GM18867 (cell line): ENCODE measurements around the gene PCYOX1L.

Source experiments
- ATAC-seq: cut with Tn5 transposase; IDR thresholded peaks from one replicate; pipeline ENCODE4 v1.9.1; 2021; ENCODE audit warnings: mild to moderate bottlenecking, moderate library complexity; ENCODE audit not compliant: unreplicated experiment

The PCYOX1L gene, protein sequence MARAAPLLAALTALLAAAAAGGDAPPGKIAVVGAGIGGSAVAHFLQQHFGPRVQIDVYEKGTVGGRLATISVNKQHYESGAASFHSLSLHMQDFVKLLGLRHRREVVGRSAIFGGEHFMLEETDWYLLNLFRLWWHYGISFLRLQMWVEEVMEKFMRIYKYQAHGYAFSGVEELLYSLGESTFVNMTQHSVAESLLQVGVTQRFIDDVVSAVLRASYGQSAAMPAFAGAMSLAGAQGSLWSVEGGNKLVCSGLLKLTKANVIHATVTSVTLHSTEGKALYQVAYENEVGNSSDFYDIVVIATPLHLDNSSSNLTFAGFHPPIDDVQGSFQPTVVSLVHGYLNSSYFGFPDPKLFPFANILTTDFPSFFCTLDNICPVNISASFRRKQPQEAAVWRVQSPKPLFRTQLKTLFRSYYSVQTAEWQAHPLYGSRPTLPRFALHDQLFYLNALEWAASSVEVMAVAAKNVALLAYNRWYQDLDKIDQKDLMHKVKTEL

GRCh38 chr5:149357370-149358293, at the start of gene PCYOX1L:
TSS of gene PCYOX1L (plus strand) at chr5:149358046. CDS start at chr5:149358069, 23 bp downstream.
- ATAC-seq, result peak; percentile 99

DNA sequence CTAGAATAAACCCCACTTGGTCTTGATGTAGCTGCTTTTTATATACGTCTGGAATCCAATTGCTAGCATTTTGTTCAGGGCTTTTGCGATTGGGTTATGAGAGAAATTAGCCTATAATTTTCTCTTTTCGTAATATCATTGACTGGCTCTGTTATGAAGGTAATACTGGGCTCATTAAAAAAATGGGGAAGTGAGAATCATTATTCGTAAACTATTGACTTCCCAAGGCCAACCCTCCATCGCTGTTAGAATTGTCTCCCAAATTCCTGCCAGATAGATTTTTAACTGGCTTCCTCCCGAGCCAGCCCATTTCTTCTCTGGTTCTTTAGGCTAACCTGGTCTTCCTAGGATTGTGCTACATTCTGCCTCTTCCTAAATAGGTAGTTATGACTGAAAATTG, 48.5 kb upstream of the PCYOX1L start:
- ATAC-seq, result no peak

DNA sequence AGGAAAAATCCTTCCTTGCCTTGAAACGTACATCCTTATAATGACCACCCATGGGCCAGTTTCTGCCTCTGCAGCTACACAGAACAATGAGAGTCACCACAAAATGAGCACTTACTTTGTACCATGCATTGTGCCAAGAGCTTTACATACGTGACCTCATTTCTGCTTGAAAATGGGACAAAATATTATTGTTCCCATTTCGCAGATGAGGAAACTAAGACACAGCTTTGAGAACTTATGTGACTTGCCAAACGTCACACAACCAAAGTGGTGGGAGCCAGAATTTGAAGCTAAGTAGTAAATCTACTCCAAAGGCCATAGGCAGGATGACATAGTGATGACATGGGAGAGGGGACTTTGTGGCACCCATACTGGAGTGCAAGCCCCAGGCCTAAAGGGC, 47.4 kb upstream of the PCYOX1L start:
- no peak for ATAC-seq

- ATAC-seq, result no peak
Observed at GRCh38 chr5:149310947-149311658, 46.7 kb upstream of the PCYOX1L start.

- no peak for ATAC-seq
Observed at GRCh38 chr5:149313151-149313841, 44.5 kb upstream of the PCYOX1L start.

- no peak for ATAC-seq
Observed at GRCh38 chr5:149314571-149315111, 43.2 kb upstream of the PCYOX1L start.

GRCh38 chr5:149315753-149316152, 42.1 kb upstream of the PCYOX1L start:
- ATAC-seq, result no peak

DNA sequence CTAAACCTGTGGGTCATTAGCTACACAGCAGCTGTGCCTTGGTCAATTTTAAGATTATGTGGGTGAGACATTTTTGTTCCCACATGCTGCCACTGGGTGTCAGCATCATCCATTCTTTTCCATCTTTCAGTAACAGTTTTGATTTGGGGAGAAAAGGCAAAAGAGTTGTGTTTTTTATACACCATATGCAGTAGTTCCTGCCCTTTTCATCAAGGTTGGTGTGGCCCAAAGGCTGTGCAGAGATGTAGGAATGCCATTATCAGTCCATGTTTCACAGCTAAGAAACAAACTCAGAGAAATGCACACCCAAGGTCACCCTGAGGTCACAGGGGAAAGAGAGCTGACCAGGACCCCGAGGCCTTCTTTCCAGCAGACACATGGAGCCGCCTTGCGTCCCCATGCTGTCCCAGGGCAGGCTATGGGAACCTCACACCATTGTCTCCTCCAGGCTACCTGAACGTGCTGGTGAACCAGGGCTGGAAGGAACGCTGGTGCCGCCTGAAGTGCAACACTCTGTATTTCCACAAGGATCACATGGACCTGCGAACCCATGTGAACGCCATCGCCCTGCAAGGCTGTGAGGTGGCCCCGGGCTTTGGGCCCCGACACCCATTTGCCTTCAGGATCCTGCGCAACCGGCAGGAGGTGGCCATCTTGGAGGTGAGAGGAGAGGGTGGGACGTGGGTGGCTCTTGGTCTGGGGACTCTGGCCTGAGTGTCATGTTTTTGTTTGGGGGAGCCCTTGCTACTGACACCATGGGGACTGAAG, 40.4 kb upstream of the PCYOX1L start:
- ATAC-seq, result peak; percentile 73

DNA sequence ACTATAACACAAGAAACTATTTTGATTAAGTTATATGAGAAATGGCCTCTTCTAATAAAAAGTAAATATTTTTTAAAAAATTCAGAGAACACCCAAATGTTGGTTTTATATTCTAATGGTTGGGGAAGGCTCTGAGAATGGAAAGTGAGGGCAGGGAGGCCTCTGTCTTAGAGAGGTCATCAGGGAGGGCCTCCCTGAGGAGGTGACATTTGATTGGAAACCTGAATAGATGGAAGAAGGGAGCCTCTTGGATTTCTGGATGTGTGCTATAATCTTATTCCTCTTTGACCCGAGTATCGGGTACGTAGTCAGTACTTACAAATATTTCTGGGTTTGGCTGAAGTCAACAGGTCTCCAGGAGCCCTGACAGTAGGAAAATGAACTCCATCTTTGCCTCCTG, 38.7 kb upstream of the PCYOX1L start:
- no peak for ATAC-seq

GRCh38 chr5:149320791-149321330, 37.0 kb upstream of the PCYOX1L start:
- no peak for ATAC-seq

- no peak for ATAC-seq
Observed at GRCh38 chr5:149322518-149322917, 35.3 kb upstream of the PCYOX1L start.

- ATAC-seq, result no peak
Observed at GRCh38 chr5:149323210-149323609, 34.6 kb upstream of the PCYOX1L start.

DNA sequence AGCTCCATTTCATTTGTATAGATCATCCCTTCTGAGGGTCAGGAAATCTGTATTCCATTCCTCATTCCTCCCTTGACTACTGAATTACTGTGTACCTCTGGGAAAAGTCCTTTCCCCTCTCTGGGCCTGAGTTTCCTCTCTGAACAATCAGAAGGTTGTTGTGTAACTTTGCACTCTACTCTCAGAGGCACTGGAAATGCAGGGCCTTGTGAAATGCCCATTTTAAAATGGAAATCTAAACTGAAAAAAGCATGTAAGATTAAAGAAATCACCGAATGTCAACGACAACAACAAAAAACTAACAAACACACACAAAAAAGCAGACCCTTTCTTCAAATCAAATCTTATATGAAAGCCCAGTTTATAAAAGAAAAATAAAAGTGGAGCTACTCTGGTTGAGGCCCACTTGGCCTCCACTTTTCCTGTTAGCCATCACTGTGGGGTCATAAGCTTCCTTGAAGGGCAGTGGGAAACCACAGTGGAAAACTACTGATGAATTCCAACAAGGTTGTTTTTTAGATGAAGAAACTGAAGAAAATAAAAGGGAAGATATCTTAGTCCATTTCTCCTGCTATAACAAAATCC, 34.1 kb upstream of the PCYOX1L start:
- no peak for ATAC-seq

DNA sequence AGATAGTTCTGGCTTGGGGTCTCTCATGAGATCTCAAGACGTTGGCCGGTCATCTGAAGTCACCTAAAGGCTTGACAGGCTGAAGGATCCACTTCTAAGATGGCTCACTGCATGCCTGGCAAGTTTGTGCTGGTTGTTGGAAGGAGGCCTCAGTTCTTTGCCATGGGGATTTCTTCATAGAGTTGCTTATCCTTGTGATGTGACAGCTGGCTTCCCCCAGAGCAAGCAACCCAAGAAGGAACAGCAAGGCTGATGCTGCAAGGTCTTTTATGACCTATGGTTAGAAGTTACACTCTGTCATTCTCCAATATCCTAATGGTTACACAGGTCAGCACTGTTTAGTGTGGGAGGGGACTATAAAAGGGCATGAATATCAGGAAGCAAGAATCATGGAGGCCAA, 33.2 kb upstream of the PCYOX1L start:
- no peak for ATAC-seq

GRCh38 chr5:149325166-149325735, 32.6 kb upstream of the PCYOX1L start:
- no peak for ATAC-seq

DNA sequence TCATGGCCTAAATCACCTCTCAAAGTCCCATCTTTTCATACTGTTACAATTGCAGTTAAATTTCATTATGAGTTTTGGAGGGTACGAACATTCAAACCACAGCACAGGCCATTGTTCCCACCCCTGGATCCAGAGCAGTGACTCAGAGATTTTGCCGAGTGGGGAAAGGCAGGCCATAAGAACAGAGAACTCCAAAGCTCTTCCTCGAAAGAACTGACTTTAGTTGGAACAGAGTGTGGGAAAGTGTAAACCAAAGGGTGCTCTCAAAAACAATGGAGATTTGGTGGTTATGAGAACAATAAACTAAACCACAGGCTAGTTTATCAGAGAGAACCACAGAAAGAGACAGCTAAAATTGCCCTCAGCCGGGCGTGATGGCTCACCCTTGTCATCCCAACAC, 32.0 kb upstream of the PCYOX1L start:
- ATAC-seq, result no peak

DNA sequence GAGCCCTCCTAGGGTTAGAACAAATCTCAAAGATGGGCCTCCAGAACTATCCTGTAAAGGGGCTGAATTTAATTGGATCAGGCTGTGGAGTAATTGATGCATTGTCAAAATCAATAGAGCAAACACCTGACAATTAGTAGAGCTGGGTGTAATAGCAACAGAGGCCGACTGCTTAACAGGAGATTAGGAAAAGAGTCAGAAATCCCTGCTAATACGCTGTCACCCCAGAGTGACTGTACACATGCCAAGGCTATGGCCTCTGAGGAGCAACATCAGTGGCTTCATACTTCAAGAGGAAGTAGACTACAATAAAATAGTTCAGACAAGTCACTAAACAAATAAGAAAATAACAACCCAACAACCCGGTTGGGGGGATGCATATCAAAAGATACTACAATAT, 31.2 kb upstream of the PCYOX1L start:
- no peak for ATAC-seq

DNA sequence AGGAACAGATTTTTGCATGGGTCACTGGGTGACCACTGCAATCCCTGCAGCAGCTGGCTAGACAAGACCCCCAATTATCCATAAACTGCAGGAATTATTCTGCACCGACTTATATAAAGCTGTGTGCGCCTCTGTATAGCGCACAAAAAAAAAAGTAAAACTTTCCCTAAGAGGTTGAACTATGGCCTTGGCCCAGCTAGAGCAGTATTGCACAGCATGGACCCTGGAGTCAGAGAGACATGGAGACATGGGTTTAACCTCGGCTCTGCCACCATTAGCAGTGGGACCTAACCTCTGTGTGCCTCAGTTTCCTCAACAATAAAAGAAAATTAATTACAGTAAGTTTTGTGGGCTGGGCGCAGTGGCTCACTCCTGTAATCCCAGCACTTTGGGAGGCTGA, 29.7 kb upstream of the PCYOX1L start:
- no peak for ATAC-seq
